Activated naive CD4-positive, alpha-beta T cell treated with anti-CD3 and anti-CD28 coated beads, Interleukin-2, amount 10 ng/mL, durations not matched to agents 7 days and 5 days (primary cell): ENCODE measurements around the gene ADAMTS9.

Experiments
- CTCF ChIA-PET: fragments of 350-600 bp; sonication (Branson Sonifier 250); formaldehyde crosslinking; loops from one replicate; lab custom pipeline; 2021; ENCODE audit warnings: antibody characterized with exemption; lab: Charles Lee
- DNase-seq: peaks from one replicate; pipeline ENCODE4 v3.0.0-alpha.2; 2020
- H3K27ac Mint-ChIP-seq: one replicate; pipeline ENCODE4 v1.8.0; 2021; ENCODE audit warnings: mild to moderate bottlenecking, moderate library complexity, mixed read lengths
- H3K27me3 Mint-ChIP-seq: one replicate; pipeline ENCODE4 v1.8.0; 2021; ENCODE audit warnings: mild to moderate bottlenecking, mixed read lengths
- H3K36me3 Mint-ChIP-seq: one replicate; pipeline ENCODE4 v1.8.0; 2021; ENCODE audit warnings: mixed read lengths
- H3K4me1 Mint-ChIP-seq: one replicate; pipeline ENCODE4 v1.8.0; 2021; ENCODE audit warnings: mixed read lengths
- H3K4me3 Mint-ChIP-seq: one replicate; pipeline ENCODE4 v1.8.0; 2021; ENCODE audit warnings: mild to moderate bottlenecking, moderate library complexity, mixed read lengths
- H3K9me3 Mint-ChIP-seq: one replicate; pipeline ENCODE4 v1.8.0; 2021; ENCODE audit warnings: mixed read lengths

ADAMTS9 gene

GRCh38 chr3:64575211-64575844, 112.5 kb downstream of the ADAMTS9 start:
- no peak for DNase-seq
- CTCF ChIA-PET: interaction anchor here (1.4 kb wide), 1 partner anchor 16 kb away, joined by 3 read pairs; no protein-coding TSS in a partner anchor
- no peaks in the 10 kb centered on the region for H3K4me1 Mint-ChIP-seq
- H3K9me3 Mint-ChIP-seq: no peaks in the 10 kb centered on the region
- H3K27ac Mint-ChIP-seq: no peak overlapping the region
- no peak overlapping the region for H3K4me3 Mint-ChIP-seq
- no peaks in the 10 kb centered on the region for H3K36me3 Mint-ChIP-seq
- no peaks in the 10 kb centered on the region for H3K27me3 Mint-ChIP-seq

- Mint-ChIP-seq H3K4me1 (no peaks in the 10 kb centered on the region), H3K27ac (no peak overlapping the region), H3K36me3 (no peaks in the 10 kb centered on the region), H3K9me3 (no peaks in the 10 kb centered on the region), H3K27me3 (no peaks in the 10 kb centered on the region), H3K4me3 (no peak overlapping the region)
- CTCF ChIA-PET: interaction anchor here (0.6 kb wide), 1 partner anchor 328 kb away, joined by 4 read pairs; no protein-coding TSS in a partner anchor
- no peak for DNase-seq
Observed at GRCh38 chr3:64574194-64574593, 113.6 kb downstream of the ADAMTS9 start.

GRCh38 chr3:64571982-64572381, 115.8 kb downstream of the ADAMTS9 start:
- Mint-ChIP-seq H3K4me1 (no peaks in the 10 kb centered on the region), H3K9me3 (no peaks in the 10 kb centered on the region)
- CTCF ChIA-PET: no interaction called here

GRCh38 chr3:64568895-64569517, 118.8 kb downstream of the ADAMTS9 start:
- H3K9me3 Mint-ChIP-seq: no peaks in the 10 kb centered on the region
- no peak overlapping the region for H3K27ac Mint-ChIP-seq
- no peak overlapping the region for H3K4me3 Mint-ChIP-seq
- CTCF ChIA-PET: no interaction called here
- no peak for DNase-seq
- no peaks in the 10 kb centered on the region for H3K36me3 Mint-ChIP-seq
- H3K27me3 Mint-ChIP-seq: no peaks in the 10 kb centered on the region
- no peaks in the 10 kb centered on the region for H3K4me1 Mint-ChIP-seq

More at GRCh38 chr3:64571982-64572381, 115.8 kb downstream of the ADAMTS9 start:
- no peak overlapping the region for H3K4me3 Mint-ChIP-seq
- H3K27ac Mint-ChIP-seq: no peak overlapping the region
- H3K36me3 Mint-ChIP-seq: no peaks in the 10 kb centered on the region
- no peaks in the 10 kb centered on the region for H3K27me3 Mint-ChIP-seq
- DNase-seq: no peak

GRCh38 chr3:64566859-64567258, 120.9 kb downstream of the ADAMTS9 start:
- no peak overlapping the region for H3K27ac Mint-ChIP-seq
- no peaks in the 10 kb centered on the region for H3K36me3 Mint-ChIP-seq
- CTCF ChIA-PET: no interaction called here
- no peaks in the 10 kb centered on the region for H3K9me3 Mint-ChIP-seq
- no peaks in the 10 kb centered on the region for H3K4me1 Mint-ChIP-seq
- H3K4me3 Mint-ChIP-seq: no peak overlapping the region
- DNase-seq: no peak
- H3K27me3 Mint-ChIP-seq: no peaks in the 10 kb centered on the region

GRCh38 chr3:64563751-64564150, 124.0 kb downstream of the ADAMTS9 start:
- H3K4me3 Mint-ChIP-seq: no peak overlapping the region
- H3K27me3 Mint-ChIP-seq: no peaks in the 10 kb centered on the region
- no peaks in the 10 kb centered on the region for H3K36me3 Mint-ChIP-seq
- DNase-seq: no peak
- CTCF ChIA-PET: no interaction called here
- H3K4me1 Mint-ChIP-seq: no peaks in the 10 kb centered on the region
- H3K9me3 Mint-ChIP-seq: no peaks in the 10 kb centered on the region
- no peak overlapping the region for H3K27ac Mint-ChIP-seq

- H3K27me3 Mint-ChIP-seq: no peaks in the 10 kb centered on the region
- H3K4me3 Mint-ChIP-seq: no peak overlapping the region
- H3K27ac Mint-ChIP-seq: no peak overlapping the region
- H3K9me3 Mint-ChIP-seq: no peaks in the 10 kb centered on the region
- DNase-seq: no peak
- no peaks in the 10 kb centered on the region for H3K36me3 Mint-ChIP-seq
- CTCF ChIA-PET: no interaction called here
- no peaks in the 10 kb centered on the region for H3K4me1 Mint-ChIP-seq
Observed at GRCh38 chr3:64561868-64562267, 125.9 kb downstream of the ADAMTS9 start.

GRCh38 chr3:64561325-64561843, 126.4 kb downstream of the ADAMTS9 start:
- Mint-ChIP-seq H3K27ac (no peak overlapping the region), H3K9me3 (no peaks in the 10 kb centered on the region), H3K36me3 (no peaks in the 10 kb centered on the region), H3K4me1 (no peaks in the 10 kb centered on the region), H3K27me3 (no peaks in the 10 kb centered on the region), H3K4me3 (no peak overlapping the region)
- CTCF ChIA-PET: no interaction called here
- no peak for DNase-seq

GRCh38 chr3:64560791-64561190, 127.0 kb downstream of the ADAMTS9 start:
- no peaks in the 10 kb centered on the region for H3K9me3 Mint-ChIP-seq
- no peaks in the 10 kb centered on the region for H3K4me1 Mint-ChIP-seq
- H3K4me3 Mint-ChIP-seq: no peak overlapping the region
- DNase-seq: no peak
- no peak overlapping the region for H3K27ac Mint-ChIP-seq
- H3K27me3 Mint-ChIP-seq: no peaks in the 10 kb centered on the region
- CTCF ChIA-PET: no interaction called here
- no peaks in the 10 kb centered on the region for H3K36me3 Mint-ChIP-seq

- no peaks in the 10 kb centered on the region for H3K36me3 Mint-ChIP-seq
- no peak for DNase-seq
- CTCF ChIA-PET: interaction anchor here (1.5 kb wide), 1 partner anchor 16 kb away, joined by 3 read pairs; no protein-coding TSS in a partner anchor
- H3K9me3 Mint-ChIP-seq: no peaks in the 10 kb centered on the region
- no peak overlapping the region for H3K4me3 Mint-ChIP-seq
- no peaks in the 10 kb centered on the region for H3K27me3 Mint-ChIP-seq
- no peaks in the 10 kb centered on the region for H3K4me1 Mint-ChIP-seq
- H3K27ac Mint-ChIP-seq: no peak overlapping the region
Observed at GRCh38 chr3:64559588-64559987, 128.2 kb downstream of the ADAMTS9 start.

- H3K4me1 Mint-ChIP-seq: no peaks in the 10 kb centered on the region
- CTCF ChIA-PET: no interaction called here
- no peaks in the 10 kb centered on the region for H3K36me3 Mint-ChIP-seq
- H3K27ac Mint-ChIP-seq: no peak overlapping the region
- no peaks in the 10 kb centered on the region for H3K9me3 Mint-ChIP-seq
- H3K27me3 Mint-ChIP-seq: no peaks in the 10 kb centered on the region
- no peak overlapping the region for H3K4me3 Mint-ChIP-seq
- DNase-seq: no peak
Observed at GRCh38 chr3:64556046-64556445, 131.8 kb downstream of the ADAMTS9 start.

GRCh38 chr3:64555351-64555750, 132.4 kb downstream of the ADAMTS9 start:
- no peak overlapping the region for H3K27ac Mint-ChIP-seq
- H3K9me3 Mint-ChIP-seq: no peaks in the 10 kb centered on the region

GRCh38 chr3:64554096-64554920, 133.5 kb downstream of the ADAMTS9 start:
- H3K4me1 Mint-ChIP-seq: no peaks in the 10 kb centered on the region
- no peak overlapping the region for H3K27ac Mint-ChIP-seq
- no peaks in the 10 kb centered on the region for H3K36me3 Mint-ChIP-seq
- CTCF ChIA-PET: no interaction called here
- no peak for DNase-seq
- H3K4me3 Mint-ChIP-seq: no peak overlapping the region
- no peaks in the 10 kb centered on the region for H3K9me3 Mint-ChIP-seq
- no peaks in the 10 kb centered on the region for H3K27me3 Mint-ChIP-seq

More at GRCh38 chr3:64555351-64555750, 132.4 kb downstream of the ADAMTS9 start:
- no peaks in the 10 kb centered on the region for H3K27me3 Mint-ChIP-seq
- H3K4me1 Mint-ChIP-seq: no peaks in the 10 kb centered on the region
- no peak for DNase-seq
- H3K4me3 Mint-ChIP-seq: no peak overlapping the region
- CTCF ChIA-PET: no interaction called here
- no peaks in the 10 kb centered on the region for H3K36me3 Mint-ChIP-seq

- H3K9me3 Mint-ChIP-seq: no peaks in the 10 kb centered on the region
- DNase-seq: no peak
- H3K27ac Mint-ChIP-seq: no peak overlapping the region
- no peak overlapping the region for H3K4me3 Mint-ChIP-seq
- H3K4me1 Mint-ChIP-seq: no peaks in the 10 kb centered on the region
- H3K27me3 Mint-ChIP-seq: no peaks in the 10 kb centered on the region
- no peaks in the 10 kb centered on the region for H3K36me3 Mint-ChIP-seq
- CTCF ChIA-PET: no interaction called here
Observed at GRCh38 chr3:64552966-64553365, 134.8 kb downstream of the ADAMTS9 start.
